Heart left ventricle (tissue), 13 donors: ENCODE results near the gene VPS13A.

Experiments used
- CTCF ChIP-seq, 12 donors: fragments of 200-600 bp; sonication (generic) in 4 of 12; IDR thresholded peaks; one replicate each; pipeline versions ENCODE4 v1.5.0 to v1.8.0; 2018 to 2022; ENCODE audit warnings: antibody characterized with exemption in 12 of 12, mild to moderate bottlenecking in 5 of 12
- POLR2A ChIP-seq, 2 donors: fragments of 450-650 bp; IDR thresholded peaks; one replicate each; pipeline ENCODE4 v1.6.1; 2017; ENCODE audit warnings: antibody characterized with exemption in 2 of 2, mild to moderate bottlenecking in 2 of 2, moderate library complexity in 2 of 2
- donor health status: ischemic (EF 13 %, LVEDD 7.1; RV severe dilation, severe dysfunction).
- donor health status: DM: no; HTN: yes; CAD: no.
- donor health status: DM: no; HTN: no; CAD: no.
- donor health status: ischemic (EF 25% LVEDD 6.9; RV normal size, moderate dysfunction).
- donor health status: ischemic (EF 25% LVEDD 5.7; RV mildly dilated, moderate dysfunction).
- donor health status: ischemic (EF 35%, LVEDD 5.7; RV mildly dilated, moderate dysfunction).
- donor health status: nonischemic (EF 11% LVEDD 7.7; RV severe dilation, severe dysfunction).
- donor health status: DM: yes; HTN: yes; CAD: no.
- donor health status: PGD.
- donor health status: ischemic (EF 29% LVEDD 5.4; RV normal size, mild dysfunction).
- donor health status: nonischemic (EF 23%, LVEDD 6.1; RV moderate dilation, normal function).

GRCh38 chr9:77435688-77436087 lies 258.4 kb downstream of the VPS13A start:
- TF ChIP-seq CTCF (IDR thresholded peaks at IDR 0.05) (no peak), POLR2A (IDR thresholded peaks at IDR 0.05) (no peak)
